Left ventricle myocardium inferior (tissue), 1 donor: ENCODE measurements around the gene WNT1. TPM values are rescaled to one million over a fixed set of nuclear protein-coding genes. Genes with fewer than 3 reads are reported as not detected.
A peak's percentile ranks its signal among the peaks of the same experiment; 100 is the strongest.

Experiments
- DNase-seq: peaks from one replicate; pipeline ENCODE4 v3.0.0-alpha.2; 2020
- H3K27ac ChIP-seq: fragments of 200-600 bp; replicated peaks from 2 replicates; pipeline ENCODE4 v1.8.0; 2021
- H3K27me3 ChIP-seq: fragments of 200-600 bp; 2 replicates; pipeline ENCODE4 v1.8.0; 2021; ENCODE audit warnings: low read depth
- H3K36me3 ChIP-seq: fragments of 200-600 bp; 2 replicates; pipeline ENCODE4 v1.8.0; 2021
- H3K4me1 ChIP-seq: fragments of 200-600 bp; 2 replicates; pipeline ENCODE4 v1.8.0; 2021
- H3K4me3 ChIP-seq: fragments of 200-600 bp; 2 replicates; pipeline ENCODE4 v1.8.0; 2021; ENCODE audit warnings: mild to moderate bottlenecking, moderate library complexity
- H3K9me3 ChIP-seq: fragments of 200-600 bp; replicated peaks from 2 replicates; pipeline ENCODE4 v1.8.0; 2021
- intact Hi-C: fragments of 100-400 bp; cut with micrococcal nuclease; formaldehyde crosslinking; loops from one replicate; pipeline ENCODE4 v1.11.0; 2022
- total RNA-seq: library from RNA; stranded (reverse); fragmentation: NEBNext Ultra II Directional; extraction: Animal tissue kit (Norgen Biotek cat#: 25700); gene quantifications from one replicate; pipeline ENCODE4 v1.2.1, GENCODE V29; 2021
- TF ChIP-seq, protein P1 (sequence below): fragments of 200-600 bp; IDR thresholded peaks from 2 replicates; pipeline ENCODE4 v1.8.0; 2021; ENCODE audit warnings: antibody characterized with exemption, mild to moderate bottlenecking, borderline replicate concordance
- donor health status: DM: no; HTN: yes; CAD: no; lungs with severe emphysema.

WNT1 gene
- total RNA-seq, 1 donor from 2014 or later, result not detected

DNA sequence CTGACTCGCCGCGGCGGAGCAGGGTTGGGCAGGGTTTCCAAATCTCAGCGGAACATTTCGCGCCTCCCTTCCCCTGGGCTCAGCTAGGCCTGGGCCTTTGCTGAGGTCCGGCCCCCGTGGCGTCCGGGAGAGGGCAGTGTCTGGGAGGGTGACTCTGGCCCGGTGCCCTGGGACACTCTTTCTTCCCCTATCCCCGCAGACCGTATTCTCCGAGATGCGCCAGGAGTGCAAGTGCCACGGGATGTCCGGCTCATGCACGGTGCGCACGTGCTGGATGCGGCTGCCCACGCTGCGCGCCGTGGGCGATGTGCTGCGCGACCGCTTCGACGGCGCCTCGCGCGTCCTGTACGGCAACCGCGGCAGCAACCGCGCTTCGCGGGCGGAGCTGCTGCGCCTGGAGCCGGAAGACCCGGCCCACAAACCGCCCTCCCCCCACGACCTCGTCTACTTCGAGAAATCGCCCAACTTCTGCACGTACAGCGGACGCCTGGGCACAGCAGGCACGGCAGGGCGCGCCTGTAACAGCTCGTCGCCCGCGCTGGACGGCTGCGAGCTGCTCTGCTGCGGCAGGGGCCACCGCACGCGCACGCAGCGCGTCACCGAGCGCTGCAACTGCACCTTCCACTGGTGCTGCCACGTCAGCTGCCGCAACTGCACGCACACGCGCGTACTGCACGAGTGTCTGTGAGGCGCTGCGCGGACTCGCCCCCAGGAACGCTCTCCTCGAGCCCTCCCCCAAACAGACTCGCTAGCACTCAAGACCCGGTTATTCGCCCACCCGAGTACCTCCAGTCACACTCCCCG, 3.0 kb downstream of the WNT1 start:
- intact Hi-C loops, result no loop called here
- no peak overlapping the region for H3K27ac ChIP-seq
- H3K4me3 ChIP-seq, result peak overlapping the region; percentile 59
- no peaks in the 10 kb centered on the region for H3K36me3 ChIP-seq
- no peaks in the 10 kb centered on the region for H3K9me3 ChIP-seq
- H3K27me3 ChIP-seq, result peaks cover 100% of the 10 kb centered on the region
- no peak for DNase-seq
- peaks cover 53% of the 10 kb centered on the region for H3K4me1 ChIP-seq
- TF ChIP-seq, protein P1, sequence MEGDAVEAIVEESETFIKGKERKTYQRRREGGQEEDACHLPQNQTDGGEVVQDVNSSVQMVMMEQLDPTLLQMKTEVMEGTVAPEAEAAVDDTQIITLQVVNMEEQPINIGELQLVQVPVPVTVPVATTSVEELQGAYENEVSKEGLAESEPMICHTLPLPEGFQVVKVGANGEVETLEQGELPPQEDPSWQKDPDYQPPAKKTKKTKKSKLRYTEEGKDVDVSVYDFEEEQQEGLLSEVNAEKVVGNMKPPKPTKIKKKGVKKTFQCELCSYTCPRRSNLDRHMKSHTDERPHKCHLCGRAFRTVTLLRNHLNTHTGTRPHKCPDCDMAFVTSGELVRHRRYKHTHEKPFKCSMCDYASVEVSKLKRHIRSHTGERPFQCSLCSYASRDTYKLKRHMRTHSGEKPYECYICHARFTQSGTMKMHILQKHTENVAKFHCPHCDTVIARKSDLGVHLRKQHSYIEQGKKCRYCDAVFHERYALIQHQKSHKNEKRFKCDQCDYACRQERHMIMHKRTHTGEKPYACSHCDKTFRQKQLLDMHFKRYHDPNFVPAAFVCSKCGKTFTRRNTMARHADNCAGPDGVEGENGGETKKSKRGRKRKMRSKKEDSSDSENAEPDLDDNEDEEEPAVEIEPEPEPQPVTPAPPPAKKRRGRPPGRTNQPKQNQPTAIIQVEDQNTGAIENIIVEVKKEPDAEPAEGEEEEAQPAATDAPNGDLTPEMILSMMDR, result peak; percentile 12

DNA sequence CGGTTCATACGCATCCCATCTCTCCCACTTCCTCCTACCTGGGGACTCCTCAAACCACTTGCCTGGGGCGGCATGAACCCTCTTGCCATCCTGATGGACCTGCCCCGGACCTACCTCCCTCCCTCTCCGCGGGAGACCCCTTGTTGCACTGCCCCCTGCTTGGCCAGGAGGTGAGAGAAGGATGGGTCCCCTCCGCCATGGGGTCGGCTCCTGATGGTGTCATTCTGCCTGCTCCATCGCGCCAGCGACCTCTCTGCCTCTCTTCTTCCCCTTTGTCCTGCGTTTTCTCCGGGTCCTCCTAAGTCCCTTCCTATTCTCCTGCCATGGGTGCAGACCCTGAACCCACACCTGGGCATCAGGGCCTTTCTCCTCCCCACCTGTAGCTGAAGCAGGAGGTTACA, 3.6 kb downstream of the WNT1 start:
- intact Hi-C loops, result no loop called here
- Histone ChIP-seq H3K36me3 (no peaks in the 10 kb centered on the region), H3K9me3 (no peaks in the 10 kb centered on the region), H3K27me3 (peaks cover 100% of the 10 kb centered on the region), H3K4me1 (peaks cover 57% of the 10 kb centered on the region), H3K4me3 (peak overlapping the region; percentile 59), H3K27ac (no peak overlapping the region)
- no peak for DNase-seq
- TF ChIP-seq, protein P1, result no peak

- no peak overlapping the region for H3K4me3 ChIP-seq
- no peaks in the 10 kb centered on the region for H3K36me3 ChIP-seq
- no peak overlapping the region for H3K27ac ChIP-seq
- TF ChIP-seq, protein P1, result no peak
- H3K4me1 ChIP-seq, result peaks cover 57% of the 10 kb centered on the region
- no peaks in the 10 kb centered on the region for H3K9me3 ChIP-seq
- H3K27me3 ChIP-seq, result peaks cover 100% of the 10 kb centered on the region
- DNase-seq, result no peak
- intact Hi-C loops, result no loop called here
These were observed 4.4 kb downstream of the WNT1 start for GRCh38 chr12:48982397-48983080.

DNA sequence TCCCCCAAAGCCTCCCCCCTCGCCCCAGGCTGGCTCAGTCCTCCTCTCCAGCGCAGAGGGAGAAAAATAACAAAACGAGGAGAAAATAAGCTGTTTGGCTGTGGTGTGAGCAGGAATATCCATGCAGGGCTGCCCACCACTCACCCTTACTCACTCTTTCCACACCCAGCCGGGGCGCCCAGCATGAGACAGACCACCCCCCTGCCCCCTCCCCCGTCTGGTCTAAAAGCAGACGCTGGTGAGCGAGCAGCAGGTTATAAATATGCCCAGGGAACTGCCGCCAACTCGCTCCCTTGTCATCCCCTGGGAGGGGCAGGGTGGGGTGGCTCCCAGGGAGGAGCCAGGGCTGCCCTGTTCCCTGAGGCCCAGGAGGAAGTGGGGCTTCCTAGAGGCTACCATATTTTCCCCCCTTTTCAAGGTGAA, 7.4 kb downstream of the WNT1 start:
- intact Hi-C loops, result no loop called here

DNA sequence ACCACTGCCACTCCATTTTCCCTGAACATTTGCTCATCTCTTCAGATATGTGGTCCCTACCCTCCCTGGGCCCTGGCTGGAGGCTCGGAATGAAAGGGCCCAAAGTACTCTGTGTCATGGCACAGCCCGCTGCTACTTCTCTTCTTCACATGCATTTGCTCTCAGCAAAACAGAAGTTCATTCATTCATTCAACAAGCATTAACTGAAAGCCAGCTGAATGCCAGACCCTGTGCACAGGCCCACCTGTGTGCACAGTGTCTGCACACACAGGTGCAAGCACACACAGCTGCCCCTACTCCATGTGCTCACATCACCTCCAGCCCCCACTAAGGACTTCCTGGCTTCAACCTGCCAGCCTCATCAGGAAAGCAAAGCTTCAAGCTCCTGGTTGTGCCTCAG, 7.8 kb downstream of the WNT1 start:
- Histone ChIP-seq H3K4me3 (peak overlapping the region; percentile 41), H3K4me1 (peaks cover 24% of the 10 kb centered on the region), H3K36me3 (no peaks in the 10 kb centered on the region), H3K9me3 (no peaks in the 10 kb centered on the region), H3K27me3 (peaks cover 99% of the 10 kb centered on the region), H3K27ac (no peak overlapping the region)
- DNase-seq, result no peak
- intact Hi-C loops, result no loop called here
- TF ChIP-seq, protein P1, result no peak

More for the DNA sequence above, 7.4 kb downstream of the WNT1 start:
- no peaks in the 10 kb centered on the region for H3K9me3 ChIP-seq
- H3K27me3 ChIP-seq, result peaks cover 99% of the 10 kb centered on the region
- no peaks in the 10 kb centered on the region for H3K36me3 ChIP-seq
- H3K27ac ChIP-seq, result no peak overlapping the region
- DNase-seq, result peak; percentile 62
- peak overlapping the region; percentile 41 for H3K4me3 ChIP-seq
- TF ChIP-seq, protein P1, result no peak
- H3K4me1 ChIP-seq, result peaks cover 29% of the 10 kb centered on the region
